HepG2 (cell line): Measurements from ENCODE around the gene L3MBTL3. TPM values are rescaled to one million over a fixed set of nuclear protein-coding genes. Genes with fewer than 3 reads are reported as not detected.

Experiments used
- ATAC-seq: fragments of 200-7000 bp; cut with Tn5 transposase; 3 replicates; pipeline ENCODE4 v1.9.1; 2020; ENCODE audit warnings: mild to moderate bottlenecking, moderate library complexity
- BruUV-seq: library from RNA; stranded (reverse); fragments of 400-500 nt; replicated peaks from 2 replicates; lab custom pipeline; 2021; lab: Mats Ljungman, UMichigan
- CTCF ChIA-PET: fragments of 300-600 bp; formaldehyde crosslinking; extraction: SDS; loops from one replicate; lab custom pipeline; 2021; ENCODE audit warnings: low total read pairs, inconsistent platforms, low intra/inter-chr PET ratio; lab: Yijun Ruan, JAX
- POLR2A ChIA-PET: fragments of 350-600 bp; sonication (Branson Sonifier 250); formaldehyde crosslinking; loops from one replicate; lab custom pipeline; 2020; ENCODE audit warnings: antibody characterized with exemption, inconsistent platforms; lab: Yijun Ruan, JAX
- DNase-seq: peaks from one replicate; pipeline ENCODE4 v3.0.0-alpha.2; 2015; ENCODE audit warnings: low spot score
- FAIRE-seq: peaks from 3 replicates; lab custom pipeline; 2011; peaks lifted over from hg19 to GRCh38; lab: Jason Lieb, UNC
- H2AFZ ChIP-seq: one replicate; pipeline ENCODE4 v1.6.1; 2011; ENCODE audit warnings: low read length, inconsistent platforms
- H3K27ac ChIP-seq: fragments of 300-600 bp; 3 replicates; pipeline ENCODE4 v1.8.0; 2011; ENCODE audit warnings: mixed run types, mild to moderate bottlenecking, mixed read lengths, low read length, inconsistent platforms; ENCODE audit not compliant: insufficient read depth; ENCODE audit errors: extremely low read length
- H3K27me3 ChIP-seq, 2 experiments: fragments of 200-600 bp in 1 of 2; 2 replicates in 1 of 2; 3 replicates in 1 of 2; pipeline versions ENCODE4 v1.6.0 to v1.8.0; 2011; ENCODE audit warnings: low read length in 2 of 2, mild to moderate bottlenecking in 2 of 2, moderate library complexity in 2 of 2, inconsistent platforms in 1 of 2; ENCODE audit not compliant: insufficient read depth in 2 of 2, control insufficient read depth in 1 of 2
- H3K36me3 ChIP-seq, 2 experiments: fragments of 200-600 bp in 1 of 2; replicated peaks in 1 of 2; 2 replicates in 1 of 2; 3 replicates in 1 of 2; pipeline versions ENCODE4 v1.5.1 to v1.8.0; 2011; ENCODE audit warnings: low read length in 2 of 2, inconsistent platforms in 1 of 2; ENCODE audit not compliant: insufficient read depth in 2 of 2, control insufficient read depth in 1 of 2
- H3K4me1 ChIP-seq: 2 replicates; pipeline ENCODE4 v1.5.1; 2012; ENCODE audit warnings: low read length, inconsistent platforms; ENCODE audit not compliant: insufficient read depth
- H3K4me2 ChIP-seq: 2 replicates; pipeline ENCODE4 v1.6.0; 2011; ENCODE audit warnings: low read depth, low read length, inconsistent platforms
- H3K4me3 ChIP-seq, 3 experiments: fragments of 200-600 bp in 1 of 3; sonication (generic), shearing (Covaris generic) in 1 of 3; replicated peaks in 1 of 3; 2 replicates each; pipeline ENCODE4 v1.5.1; 2011 to 2016; ENCODE audit warnings: low read length in 3 of 3, inconsistent platforms in 2 of 3, low read depth in 2 of 3, mild to moderate bottlenecking in 2 of 3, control low read depth in 1 of 3, mixed read lengths in 1 of 3; ENCODE audit not compliant: insufficient read depth in 1 of 3
- H3K79me2 ChIP-seq: one replicate; pipeline ENCODE4 v1.6.1; 2011; ENCODE audit warnings: low read length, inconsistent platforms; ENCODE audit not compliant: insufficient read depth
- H3K9ac ChIP-seq: 2 replicates; pipeline ENCODE4 v1.6.0; 2011; ENCODE audit warnings: mild to moderate bottlenecking, low read depth, low read length, inconsistent platforms; ENCODE audit not compliant: insufficient read depth
- H3K9me3 ChIP-seq: 2 replicates; pipeline ENCODE4 v1.5.1; 2012; ENCODE audit warnings: mild to moderate bottlenecking, low read length
- H4K20me1 ChIP-seq: 2 replicates; pipeline ENCODE4 v1.6.0; 2011; ENCODE audit warnings: inconsistent platforms, mild to moderate bottlenecking, low read length, moderate library complexity; ENCODE audit not compliant: insufficient read depth
- BHLHE40 ChIP-seq: IDR thresholded peaks from 2 replicates; pipeline ENCODE4 v1.6.1; 2011; ENCODE audit warnings: low read length, improper control_type of control experiment
- CREM ChIP-seq, 2 experiments: sonication (generic) in 1 of 2; formaldehyde crosslinking in 1 of 2; IDR thresholded peaks; 2 replicates each; pipeline versions ENCODE4 v1.4.0 to v1.6.1; 2016 to 2020; ENCODE audit warnings: antibody characterized with exemption in 1 of 2, mild to moderate bottlenecking in 1 of 2, missing genetic modification reagents in 1 of 2
- HOXA9 ChIP-seq: sonication (generic); formaldehyde crosslinking; IDR thresholded peaks from 2 replicates; pipeline ENCODE4 v1.8.1; 2022; ENCODE audit warnings: missing genetic modification reagents, mild to moderate bottlenecking, moderate library complexity, borderline replicate concordance
- KDM5B ChIP-seq: sonication (generic); formaldehyde crosslinking; IDR thresholded peaks from 2 replicates; pipeline ENCODE4 v1.4.0; 2020; ENCODE audit warnings: missing genetic modification reagents, mild to moderate bottlenecking, borderline replicate concordance
- KMT2A ChIP-seq: sonication (generic); formaldehyde crosslinking; IDR thresholded peaks from 2 replicates; pipeline ENCODE4 v1.4.0; 2020; ENCODE audit warnings: missing genetic modification reagents
- SIN3B ChIP-seq: fragments of 150-350 bp; IDR thresholded peaks from 2 replicates; pipeline ENCODE4 v1.6.1; 2014; ENCODE audit warnings: low read length
- SIX4 ChIP-seq: sonication (generic); formaldehyde crosslinking; IDR thresholded peaks from 2 replicates; pipeline ENCODE4 v1.4.0; 2020; ENCODE audit warnings: missing genetic modification reagents
- ZBTB1 ChIP-seq: sonication (generic); formaldehyde crosslinking; IDR thresholded peaks from 2 replicates; pipeline ENCODE4 v1.4.0; 2020; ENCODE audit warnings: missing genetic modification reagents, borderline replicate concordance
- ZNF264 ChIP-seq: sonication (generic); formaldehyde crosslinking; IDR thresholded peaks from 2 replicates; pipeline ENCODE4 v1.4.0; 2020; ENCODE audit warnings: missing genetic modification reagents
- WGBS: methylation state at CpG from one replicate; pipeline ENCODE4 v1.1.6; 2017; ENCODE audit warnings: low lambda C conversion rate; 5-methylcytosine and 5-hydroxymethylcytosine counted together
- in situ Hi-C: cut with HindIII; loops from 2 replicates; pipeline ENCODE4 v1.10.0; 2017; ENCODE audit warnings: low pct_unique_long_range_greater_than_20kb; ENCODE audit not compliant: extremely low pct_ligation_motif_present
- intact Hi-C: fragments of 100-400 bp; cut with micrococcal nuclease; formaldehyde crosslinking; loops from one replicate; pipeline ENCODE4 v1.10.0; 2022; ENCODE audit not compliant: unreplicated experiment
- polyA plus RNA-seq, 8 experiments: library from polyadenylated mRNA; depleted of rRNA in 3 of 8; stranded (reverse) in 7 of 8; unstranded in 1 of 8; fragments of >200 nt; fragmentation: Illumina TruSeq in 4 of 8; extraction: Trizol in 4 of 8; gene quantifications; 2 replicates each; pipeline versions ENCODE4 v1.2.1 to v1.2.3, GENCODE V29; 2011 to 2016; ENCODE audit warnings: low read depth in 4 of 8, missing spikeins in 1 of 8, mixed read lengths in 1 of 8; ENCODE audit not compliant: insufficient read depth in 1 of 8
- total RNA-seq, 5 experiments: library from RNA; depleted of rRNA; stranded (reverse); fragments of >200 nt; fragmentation: Illumina TruSeq; extraction: Trizol; gene quantifications; 2 replicates each; pipeline ENCODE4 v1.2.3, GENCODE V29; 2016; ENCODE audit warnings: low read depth in 1 of 5
- TF ChIP-seq, protein P1 (sequence below): fragments of 450-650 bp; IDR thresholded peaks from 2 replicates; pipeline ENCODE4 v1.6.1; 2017; ENCODE audit warnings: mild to moderate bottlenecking
- TF ChIP-seq, protein P2 (sequence below): sonication (generic); formaldehyde crosslinking; IDR thresholded peaks from 2 replicates; pipeline ENCODE4 v1.5.1; 2020; ENCODE audit warnings: missing genetic modification reagents, mild to moderate bottlenecking, borderline replicate concordance
- TF ChIP-seq, protein P3 (sequence below): IDR thresholded peaks from 2 replicates; pipeline ENCODE4 v1.6.1; 2016; ENCODE audit warnings: low read depth, control low read depth

Gene L3MBTL3
- total and polyA plus RNA-seq, 2 of the 13 experiments (the other 11 are each of a cell fraction or from before 2014, with no cell fraction given) = 1.5 to 2.5 TPM

GRCh38 chr6:130132286-130132701 is 113.9 kb downstream of the L3MBTL3 start:
- Histone ChIP-seq H3K9ac (no peak overlapping the region), H3K27me3 (no peaks in the 10 kb centered on the region), H3K9me3 (no peaks in the 10 kb centered on the region), H3K4me2 (no peak overlapping the region), H4K20me1 (no peaks in the 10 kb centered on the region), H3K4me3 (no peak overlapping the region), H2AFZ (no peak overlapping the region), H3K4me1 (no peaks in the 10 kb centered on the region), H3K79me2 (no peaks in the 10 kb centered on the region), H3K36me3 (no peaks in the 10 kb centered on the region), H3K27ac (no peak overlapping the region)
- BruUV-seq = no TSS peak
- DNase-seq = no peak
- no peak for FAIRE-seq
- intact Hi-C loops (loop anchor here (10.0 kb wide), 1 partner anchor 153 kb away; no protein-coding TSS in a partner anchor), in situ Hi-C loops (no loop called here)
- no peak for ATAC-seq
- 11% methylated on average over 6 of the region's 6 CpGs for WGBS
- TF ChIP-seq ZNF264 (CRISPR knock-in tag) (no peak), KDM5B (no peak), BHLHE40 (no peak), ZBTB1 (no peak), HOXA9 (CRISPR knock-in tag) (no peak), CREM (IDR thresholded peaks at IDR 0.05) (no peak), CREM (CRISPR knock-in tag; IDR thresholded peaks at IDR 0.05) (no peak), SIX4 (CRISPR knock-in tag) (no peak), SIN3B (no peak), KMT2A (no peak)
- TF ChIP-seq, protein P1, sequence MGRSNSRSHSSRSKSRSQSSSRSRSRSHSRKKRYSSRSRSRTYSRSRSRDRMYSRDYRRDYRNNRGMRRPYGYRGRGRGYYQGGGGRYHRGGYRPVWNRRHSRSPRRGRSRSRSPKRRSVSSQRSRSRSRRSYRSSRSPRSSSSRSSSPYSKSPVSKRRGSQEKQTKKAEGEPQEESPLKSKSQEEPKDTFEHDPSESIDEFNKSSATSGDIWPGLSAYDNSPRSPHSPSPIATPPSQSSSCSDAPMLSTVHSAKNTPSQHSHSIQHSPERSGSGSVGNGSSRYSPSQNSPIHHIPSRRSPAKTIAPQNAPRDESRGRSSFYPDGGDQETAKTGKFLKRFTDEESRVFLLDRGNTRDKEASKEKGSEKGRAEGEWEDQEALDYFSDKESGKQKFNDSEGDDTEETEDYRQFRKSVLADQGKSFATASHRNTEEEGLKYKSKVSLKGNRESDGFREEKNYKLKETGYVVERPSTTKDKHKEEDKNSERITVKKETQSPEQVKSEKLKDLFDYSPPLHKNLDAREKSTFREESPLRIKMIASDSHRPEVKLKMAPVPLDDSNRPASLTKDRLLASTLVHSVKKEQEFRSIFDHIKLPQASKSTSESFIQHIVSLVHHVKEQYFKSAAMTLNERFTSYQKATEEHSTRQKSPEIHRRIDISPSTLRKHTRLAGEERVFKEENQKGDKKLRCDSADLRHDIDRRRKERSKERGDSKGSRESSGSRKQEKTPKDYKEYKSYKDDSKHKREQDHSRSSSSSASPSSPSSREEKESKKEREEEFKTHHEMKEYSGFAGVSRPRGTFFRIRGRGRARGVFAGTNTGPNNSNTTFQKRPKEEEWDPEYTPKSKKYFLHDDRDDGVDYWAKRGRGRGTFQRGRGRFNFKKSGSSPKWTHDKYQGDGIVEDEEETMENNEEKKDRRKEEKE = no peak
- TF ChIP-seq, protein P2, sequence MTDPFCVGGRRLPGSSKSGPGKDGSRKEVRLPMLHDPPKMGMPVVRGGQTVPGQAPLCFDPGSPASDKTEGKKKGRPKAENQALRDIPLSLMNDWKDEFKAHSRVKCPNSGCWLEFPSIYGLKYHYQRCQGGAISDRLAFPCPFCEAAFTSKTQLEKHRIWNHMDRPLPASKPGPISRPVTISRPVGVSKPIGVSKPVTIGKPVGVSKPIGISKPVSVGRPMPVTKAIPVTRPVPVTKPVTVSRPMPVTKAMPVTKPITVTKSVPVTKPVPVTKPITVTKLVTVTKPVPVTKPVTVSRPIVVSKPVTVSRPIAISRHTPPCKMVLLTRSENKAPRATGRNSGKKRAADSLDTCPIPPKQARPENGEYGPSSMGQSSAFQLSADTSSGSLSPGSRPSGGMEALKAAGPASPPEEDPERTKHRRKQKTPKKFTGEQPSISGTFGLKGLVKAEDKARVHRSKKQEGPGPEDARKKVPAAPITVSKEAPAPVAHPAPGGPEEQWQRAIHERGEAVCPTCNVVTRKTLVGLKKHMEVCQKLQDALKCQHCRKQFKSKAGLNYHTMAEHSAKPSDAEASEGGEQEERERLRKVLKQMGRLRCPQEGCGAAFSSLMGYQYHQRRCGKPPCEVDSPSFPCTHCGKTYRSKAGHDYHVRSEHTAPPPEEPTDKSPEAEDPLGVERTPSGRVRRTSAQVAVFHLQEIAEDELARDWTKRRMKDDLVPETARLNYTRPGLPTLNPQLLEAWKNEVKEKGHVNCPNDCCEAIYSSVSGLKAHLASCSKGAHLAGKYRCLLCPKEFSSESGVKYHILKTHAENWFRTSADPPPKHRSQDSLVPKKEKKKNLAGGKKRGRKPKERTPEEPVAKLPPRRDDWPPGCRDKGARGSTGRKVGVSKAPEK (CRISPR knock-in tag) = no peak
- TF ChIP-seq, protein P3, sequence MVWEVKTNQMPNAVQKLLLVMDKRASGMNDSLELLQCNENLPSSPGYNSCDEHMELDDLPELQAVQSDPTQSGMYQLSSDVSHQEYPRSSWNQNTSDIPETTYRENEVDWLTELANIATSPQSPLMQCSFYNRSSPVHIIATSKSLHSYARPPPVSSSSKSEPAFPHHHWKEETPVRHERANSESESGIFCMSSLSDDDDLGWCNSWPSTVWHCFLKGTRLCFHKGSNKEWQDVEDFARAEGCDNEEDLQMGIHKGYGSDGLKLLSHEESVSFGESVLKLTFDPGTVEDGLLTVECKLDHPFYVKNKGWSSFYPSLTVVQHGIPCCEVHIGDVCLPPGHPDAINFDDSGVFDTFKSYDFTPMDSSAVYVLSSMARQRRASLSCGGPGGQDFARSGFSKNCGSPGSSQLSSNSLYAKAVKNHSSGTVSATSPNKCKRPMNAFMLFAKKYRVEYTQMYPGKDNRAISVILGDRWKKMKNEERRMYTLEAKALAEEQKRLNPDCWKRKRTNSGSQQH (CRISPR knock-in tag) = no peak
- ChIA-PET CTCF (no interaction called here), POLR2A (no interaction called here)
